BLaER1 treated with 17β-estradiol and CSF1 and Interleukin-3, amounts not matched to agents 10 nM and 100 nM (cell line): ENCODE measurements around the gene TENM4.

ENCODE experiments used
- H3K27ac ChIP-seq, 11 experiments: shearing (Covaris generic); formaldehyde crosslinking; 2 replicates each; pipeline ENCODE4 v1.8.1; 2022
- H3K27me3 ChIP-seq, 11 experiments: shearing (Covaris generic); formaldehyde crosslinking; 2 replicates each; pipeline ENCODE4 v1.8.1; 2022
- H3K36me3 ChIP-seq, 11 experiments: shearing (Covaris generic); formaldehyde crosslinking; 2 replicates each; pipeline ENCODE4 v1.8.1; 2022
- H3K4me1 ChIP-seq, 10 experiments: shearing (Covaris generic); formaldehyde crosslinking; 2 replicates each; pipeline ENCODE4 v1.8.1; 2022
- H3K4me2 ChIP-seq, 11 experiments: shearing (Covaris generic); formaldehyde crosslinking; 2 replicates each; pipeline ENCODE4 v1.8.1; 2022
- H3K4me3 ChIP-seq, 10 experiments: shearing (Covaris generic); formaldehyde crosslinking; 2 replicates each; pipeline ENCODE4 v1.8.1; 2022
- H3K9ac ChIP-seq, 11 experiments: shearing (Covaris generic); formaldehyde crosslinking; 2 replicates each; pipeline ENCODE4 v1.8.1; 2022
- H3K9me3 ChIP-seq, 11 experiments: shearing (Covaris generic); formaldehyde crosslinking; replicated peaks in 1 of 11; 2 replicates each; pipeline ENCODE4 v1.8.1; 2022
- H4K20me1 ChIP-seq, 11 experiments: shearing (Covaris generic); formaldehyde crosslinking; 2 replicates each; pipeline ENCODE4 v1.8.1; 2022
- Cebpa-rat ChIP-seq, 11 experiments: shearing (Covaris generic); IDR thresholded peaks; 2 replicates each; pipeline ENCODE4 v1.8.1; 2022

TENM4 gene

GRCh38 chr11:79129702-79130101 lies 311.1 kb downstream of the TENM4 start:
- Histone ChIP-seq H3K36me3 (peaks cover 0 to 9% (median 0%) of the 10 kb centered on the region in 11 experiments; a peak in 3 of 22 replicates), H3K4me1 (no peaks in the 10 kb centered on the region), H3K9ac (no peak overlapping the region), H3K4me2 (no peak overlapping the region), H3K27ac (no peak overlapping the region), H3K27me3 (no peaks in the 10 kb centered on the region), H3K9me3 (peaks cover 40 to 69% (median 53%) of the 10 kb centered on the region in 11 experiments), H3K4me3 (no peak overlapping the region), H4K20me1 (no peaks in the 10 kb centered on the region)
- TF ChIP-seq Cebpa-rat (IDR thresholded peaks at IDR 0.05) = no peak

GRCh38 chr11:79128291-79128690 lies 312.5 kb downstream of the TENM4 start:
- Histone ChIP-seq H3K4me3 (no peak overlapping the region), H3K9ac (no peak overlapping the region), H3K27me3 (no peaks in the 10 kb centered on the region), H3K4me1 (no peaks in the 10 kb centered on the region), H4K20me1 (no peaks in the 10 kb centered on the region), H3K4me2 (no peak overlapping the region), H3K9me3 (peaks cover 39 to 69% (median 53%) of the 10 kb centered on the region in 11 experiments), H3K27ac (no peak overlapping the region), H3K36me3 (peaks cover 0 to 9% (median 0%) of the 10 kb centered on the region in 11 experiments; a peak in 3 of 22 replicates)
- TF ChIP-seq Cebpa-rat (IDR thresholded peaks at IDR 0.05) = no peak

- Histone ChIP-seq H3K9ac (no peak overlapping the region), H3K27me3 (no peaks in the 10 kb centered on the region), H3K27ac (no peak overlapping the region), H4K20me1 (no peaks in the 10 kb centered on the region), H3K4me2 (no peak overlapping the region), H3K4me1 (no peaks in the 10 kb centered on the region), H3K9me3 (peaks cover 21 to 29% (median 25%) of the 10 kb centered on the region in 11 experiments), H3K36me3 (peaks cover 0 to 9% (median 0%) of the 10 kb centered on the region in 11 experiments; a peak in 3 of 22 replicates), H3K4me3 (no peak overlapping the region)
- TF ChIP-seq Cebpa-rat (IDR thresholded peaks at IDR 0.05) = no peak
These were observed 318.1 kb downstream of the TENM4 start for GRCh38 chr11:79122759-79123158.

GRCh38 chr11:79121351-79121750 lies 319.5 kb downstream of the TENM4 start:
- no peak for TF ChIP-seq Cebpa-rat (IDR thresholded peaks at IDR 0.05)
- no peaks in the 10 kb centered on the region for H3K4me1 ChIP-seq
- H3K27ac ChIP-seq = no peak overlapping the region
- peaks cover 9 to 15% (median 12%) of the 10 kb centered on the region in 11 experiments for H3K9me3 ChIP-seq
- no peak overlapping the region for H3K9ac ChIP-seq
- H3K4me3 ChIP-seq = no peak overlapping the region
- peaks cover 0 to 3% (median 0%) of the 10 kb centered on the region in 11 experiments; a peak in 3 of 22 replicates for H3K36me3 ChIP-seq
- no peaks in the 10 kb centered on the region for H4K20me1 ChIP-seq
- no peaks in the 10 kb centered on the region for H3K27me3 ChIP-seq
- no peak overlapping the region for H3K4me2 ChIP-seq

- no peaks in the 10 kb centered on the region for H3K36me3 ChIP-seq
- no peak overlapping the region for H3K4me3 ChIP-seq
- H3K9ac ChIP-seq = no peak overlapping the region
- H3K27me3 ChIP-seq = no peaks in the 10 kb centered on the region
- no peak for TF ChIP-seq Cebpa-rat (IDR thresholded peaks at IDR 0.05)
- H3K4me2 ChIP-seq = no peak overlapping the region
- no peak overlapping the region for H3K27ac ChIP-seq
- H4K20me1 ChIP-seq = no peaks in the 10 kb centered on the region
- peaks cover 0 to 15% (median 8%) of the 10 kb centered on the region in 11 experiments; a peak in 9 of 22 replicates for H3K9me3 ChIP-seq
- H3K4me1 ChIP-seq = no peaks in the 10 kb centered on the region
These were observed 321.1 kb downstream of the TENM4 start for GRCh38 chr11:79119491-79120284.

- Histone ChIP-seq H3K27me3 (no peaks in the 10 kb centered on the region), H4K20me1 (no peaks in the 10 kb centered on the region), H3K36me3 (no peaks in the 10 kb centered on the region), H3K4me1 (no peaks in the 10 kb centered on the region), H3K9ac (no peak overlapping the region), H3K4me2 (no peak overlapping the region), H3K9me3 (peaks cover 0 to 18% (median 11%) of the 10 kb centered on the region in 11 experiments; a peak in 9 of 22 replicates), H3K4me3 (no peak overlapping the region), H3K27ac (no peak overlapping the region)
- TF ChIP-seq Cebpa-rat (IDR thresholded peaks at IDR 0.05) = no peak
These were observed 323.3 kb downstream of the TENM4 start for GRCh38 chr11:79117488-79117887.

GRCh38 chr11:79116600-79116999 lies 324.2 kb downstream of the TENM4 start:
- H3K9ac ChIP-seq = no peak overlapping the region
- H3K4me2 ChIP-seq = no peak overlapping the region
- H3K27ac ChIP-seq = no peak overlapping the region
- no peak overlapping the region for H3K4me3 ChIP-seq
- no peaks in the 10 kb centered on the region for H3K4me1 ChIP-seq
- H3K36me3 ChIP-seq = no peaks in the 10 kb centered on the region
- TF ChIP-seq Cebpa-rat (IDR thresholded peaks at IDR 0.05) = no peak
- H3K9me3 ChIP-seq = peaks cover 0 to 18% (median 11%) of the 10 kb centered on the region in 11 experiments; a peak in 9 of 22 replicates
- H4K20me1 ChIP-seq = no peaks in the 10 kb centered on the region
- H3K27me3 ChIP-seq = no peaks in the 10 kb centered on the region

GRCh38 chr11:79113054-79113690 lies 327.7 kb downstream of the TENM4 start:
- no peaks in the 10 kb centered on the region for H4K20me1 ChIP-seq
- no peaks in the 10 kb centered on the region for H3K36me3 ChIP-seq
- H3K9ac ChIP-seq = no peak overlapping the region
- H3K4me2 ChIP-seq = no peak overlapping the region
- H3K27ac ChIP-seq = no peak overlapping the region
- H3K4me3 ChIP-seq = no peak overlapping the region
- no peaks in the 10 kb centered on the region for H3K27me3 ChIP-seq
- peaks cover 0 to 28% (median 11%) of the 10 kb centered on the region in 11 experiments; a peak in 10 of 22 replicates for H3K9me3 ChIP-seq
- H3K4me1 ChIP-seq = no peaks in the 10 kb centered on the region
- TF ChIP-seq Cebpa-rat (IDR thresholded peaks at IDR 0.05) = no peak

- Histone ChIP-seq H3K36me3 (0 out of 22 replicates have a peak, but pooled peaks cover 0 to 5% (median 0%) of the 10 kb centered on the region in 11 experiments), H3K4me1 (no peaks in the 10 kb centered on the region), H3K4me3 (no peak overlapping the region), H3K27me3 (no peaks in the 10 kb centered on the region), H3K4me2 (no peak overlapping the region), H3K27ac (no peak overlapping the region), H3K9me3 (peaks cover 0 to 28% (median 11%) of the 10 kb centered on the region in 11 experiments; a peak in 10 of 22 replicates), H3K9ac (no peak overlapping the region), H4K20me1 (no peaks in the 10 kb centered on the region)
- no peak for TF ChIP-seq Cebpa-rat (IDR thresholded peaks at IDR 0.05)
These were observed 330.0 kb downstream of the TENM4 start for GRCh38 chr11:79110796-79111195.
